Nephron progenitor cell (in vitro differentiated cells): ENCODE data around the gene TIMMDC1.
A peak's percentile ranks its signal among the peaks of the same experiment; 100 is the strongest.
"Not testable (repeated sequence)": the region's sequence is repeated elsewhere in the genome, so short reads cannot be mapped to it uniquely, and the experiment has no call there.

ENCODE experiments used
- DNase-seq: peaks from one replicate; pipeline ENCODE4 v3.0.0; 2021
- H3K27ac Mint-ChIP-seq: 2 replicates; pipeline ENCODE4 v1.8.0; 2021; ENCODE audit warnings: mild to moderate bottlenecking, moderate library complexity, mixed read lengths
- H3K27me3 Mint-ChIP-seq: 2 replicates; pipeline ENCODE4 v1.8.0; 2021; ENCODE audit warnings: mild to moderate bottlenecking, low read depth, mixed read lengths; ENCODE audit not compliant: poor library complexity
- H3K36me3 Mint-ChIP-seq: 2 replicates; pipeline ENCODE4 v1.8.0; 2021; ENCODE audit warnings: low read depth, mixed read lengths
- H3K4me1 Mint-ChIP-seq: 2 replicates; pipeline ENCODE4 v1.8.0; 2021; ENCODE audit warnings: mixed read lengths
- H3K4me3 Mint-ChIP-seq: 2 replicates; pipeline ENCODE4 v1.8.0; 2021; ENCODE audit warnings: mild to moderate bottlenecking, moderate library complexity, mixed read lengths
- H3K9me3 Mint-ChIP-seq: 2 replicates; pipeline ENCODE4 v1.8.0; 2021; ENCODE audit warnings: mild to moderate bottlenecking, moderate library complexity, mixed read lengths
- CTCF ChIP-seq: fragments of 200-600 bp; sonication (generic); IDR thresholded peaks from 2 replicates; pipeline ENCODE4 v1.5.0; 2021; ENCODE audit warnings: antibody characterized with exemption

Gene TIMMDC1

GRCh38 chr3:119558626-119559317 is 60.4 kb downstream of the TIMMDC1 start:
- Mint-ChIP-seq H3K4me3 (no peak overlapping the region), H3K27ac (no peak overlapping the region), H3K9me3 (no peaks in the 10 kb centered on the region), H3K36me3 (no peaks in the 10 kb centered on the region), H3K4me1 (peaks cover 2% of the 10 kb centered on the region), H3K27me3 (peaks cover 4% of the 10 kb centered on the region)
- DNase-seq: no peak
- TF ChIP-seq CTCF: no peak

GRCh38 chr3:119559441-119559963 is 61.2 kb downstream of the TIMMDC1 start, which contains the start of gene CD80:
Gene CD80 (minus strand): TSS chr3:119559614. CDS start chr3:119557728, 1,886 bp downstream.
- TF ChIP-seq CTCF: no peak
- Mint-ChIP-seq H3K36me3 (no peaks in the 10 kb centered on the region), H3K27me3 (peaks cover 3% of the 10 kb centered on the region), H3K4me3 (no peak within 1 kb of the TSS), H3K4me1 (no peaks in the 10 kb centered on the region), H3K9me3 (no peaks in the 10 kb centered on the region), H3K27ac (no peak within 1 kb of the TSS)
- peak; percentile 8 for DNase-seq

GRCh38 chr3:119560160-119560559 is 61.8 kb downstream of the TIMMDC1 start:
- H3K9me3 Mint-ChIP-seq: no peaks in the 10 kb centered on the region
- no peaks in the 10 kb centered on the region for H3K4me1 Mint-ChIP-seq
- H3K27me3 Mint-ChIP-seq: no peaks in the 10 kb centered on the region

GRCh38 chr3:119562307-119562961 is 64.1 kb downstream of the TIMMDC1 start:
- H3K27ac Mint-ChIP-seq: no peak overlapping the region
- peaks cover 5% of the 10 kb centered on the region for H3K9me3 Mint-ChIP-seq
- no peak overlapping the region for H3K4me3 Mint-ChIP-seq
- no peaks in the 10 kb centered on the region for H3K4me1 Mint-ChIP-seq
- no peak for DNase-seq
- no peak for TF ChIP-seq CTCF
- H3K27me3 Mint-ChIP-seq: peaks cover 4% of the 10 kb centered on the region
- no peaks in the 10 kb centered on the region for H3K36me3 Mint-ChIP-seq

More at GRCh38 chr3:119560160-119560559, 61.8 kb downstream of the TIMMDC1 start:
- Mint-ChIP-seq H3K27ac (no peak overlapping the region), H3K36me3 (no peaks in the 10 kb centered on the region), H3K4me3 (no peak overlapping the region)
- no peak for TF ChIP-seq CTCF
- no peak for DNase-seq

- H3K4me3 Mint-ChIP-seq, H3K9me3 Mint-ChIP-seq, H3K4me1 Mint-ChIP-seq, DNase-seq, H3K27ac Mint-ChIP-seq, H3K27me3 Mint-ChIP-seq, H3K36me3 Mint-ChIP-seq: not testable (repeated sequence)
Observed at GRCh38 chr3:119563334-119563733, 65.0 kb downstream of the TIMMDC1 start.

- H3K36me3 Mint-ChIP-seq: no peaks in the 10 kb centered on the region
- peaks cover 17% of the 10 kb centered on the region for H3K9me3 Mint-ChIP-seq
- no peak overlapping the region for H3K4me3 Mint-ChIP-seq
- no peak for DNase-seq
- TF ChIP-seq CTCF: no peak
- peaks cover 25% of the 10 kb centered on the region for H3K4me1 Mint-ChIP-seq
- peaks cover 15% of the 10 kb centered on the region for H3K27me3 Mint-ChIP-seq
- no peak overlapping the region for H3K27ac Mint-ChIP-seq
Observed at GRCh38 chr3:119569156-119569555, 70.8 kb downstream of the TIMMDC1 start.
